GM12878 (cell line): ENCODE data around the gene CLDN6. TPM values are rescaled to one million over a fixed set of nuclear protein-coding genes. Genes with fewer than 3 reads are reported as not detected.
A peak's percentile ranks its signal among the peaks of the same experiment; 100 is the strongest.

Experiments used
- CBX3 ChIP-seq: fragments of 200-600 bp; sonication (generic); IDR thresholded peaks from 2 replicates; pipeline ENCODE4 v1.6.1; 2016; ENCODE audit warnings: low read depth, borderline replicate concordance
- CTCF ChIP-seq, 3 experiments: IDR thresholded peaks in 2 of 3; conservative IDR thresholded peaks in 1 of 3; 2 replicates each; pipeline ENCODE4 v1.5.1; 2011; ENCODE audit warnings: low read depth in 3 of 3, low read length in 3 of 3, mild to moderate bottlenecking in 3 of 3, control low read depth in 2 of 3, moderate library complexity in 2 of 3, inconsistent platforms in 1 of 3, mixed read lengths in 1 of 3; ENCODE audit not compliant: control insufficient read depth in 2 of 3, insufficient read depth in 1 of 3; ENCODE audit errors: extremely low read depth in 1 of 3
- DPF2 ChIP-seq: fragments of 450-650 bp; IDR thresholded peaks from 2 replicates; pipeline ENCODE4 v1.6.1; 2017; ENCODE audit warnings: mild to moderate bottlenecking
- EP300 ChIP-seq, 2 experiments: fragments of 150-350 bp in 1 of 2; IDR thresholded peaks; 2 replicates each; pipeline ENCODE4 v1.6.1; 2011 to 2012; ENCODE audit warnings: low read depth in 2 of 2, low read length in 2 of 2, borderline replicate concordance in 1 of 2, improper control_type of control experiment in 1 of 2, inconsistent platforms in 1 of 2; ENCODE audit not compliant: control insufficient read depth in 1 of 2
- ESRRA ChIP-seq: IDR thresholded peaks from 2 replicates; pipeline ENCODE4 v1.6.1; 2012; ENCODE audit warnings: mild to moderate bottlenecking, low read length, improper control_type of control experiment
- HCFC1 ChIP-seq: fragments of 150-350 bp; IDR thresholded peaks from 2 replicates; pipeline ENCODE4 v1.6.1; 2014; ENCODE audit warnings: low read length
- JUND ChIP-seq: IDR thresholded peaks from 2 replicates; pipeline ENCODE4 v1.6.1; 2012; ENCODE audit warnings: low read depth, mild to moderate bottlenecking, low read length, improper control_type of control experiment, moderate library complexity
- KAT2A ChIP-seq: conservative IDR thresholded peaks from 2 replicates; pipeline ENCODE4 v1.6.1; 2011; ENCODE audit warnings: low read depth, low read length; ENCODE audit not compliant: control insufficient read depth
- KLF5 ChIP-seq: fragments of 450-650 bp; IDR thresholded peaks from 2 replicates; pipeline ENCODE4 v1.6.1; 2014; ENCODE audit warnings: mild to moderate bottlenecking; ENCODE audit not compliant: partially characterized antibody
- LARP7 ChIP-seq: fragments of 450-650 bp; IDR thresholded peaks from 2 replicates; pipeline ENCODE4 v1.6.1; 2017; ENCODE audit warnings: mild to moderate bottlenecking
- MTA2 ChIP-seq: fragments of 450-650 bp; IDR thresholded peaks from 2 replicates; pipeline ENCODE4 v1.6.1; 2016; ENCODE audit warnings: low read depth, mild to moderate bottlenecking, moderate library complexity
- MTA3 ChIP-seq: IDR thresholded peaks from 2 replicates; pipeline ENCODE4 v1.6.1; 2012; ENCODE audit warnings: low read length, inconsistent platforms, borderline replicate concordance
- NR2C2 ChIP-seq: IDR thresholded peaks from 2 replicates; pipeline ENCODE4 v1.6.1; 2011; ENCODE audit warnings: borderline replicate concordance, low read depth; ENCODE audit not compliant: control insufficient read depth, insufficient read length
- NR2F1 ChIP-seq: fragments of 450-650 bp; conservative IDR thresholded peaks from 2 replicates; pipeline ENCODE4 v1.6.1; 2017; ENCODE audit warnings: mild to moderate bottlenecking
- POLR2AphosphoS2 ChIP-seq: IDR thresholded peaks from 2 replicates; pipeline ENCODE4 v1.6.1; 2011; ENCODE audit warnings: low read depth, mild to moderate bottlenecking, low read length, improper control_type of control experiment, moderate library complexity
- RB1 ChIP-seq: fragments of 450-650 bp; formaldehyde crosslinking; IDR thresholded peaks from 2 replicates; pipeline ENCODE4 v1.6.1; 2017; ENCODE audit warnings: mild to moderate bottlenecking, borderline replicate concordance
- RFX5 ChIP-seq: IDR thresholded peaks from 2 replicates; pipeline ENCODE4 v1.6.1; 2011; ENCODE audit warnings: low read depth, low read length, improper control_type of control experiment
- SREBF2 ChIP-seq: IDR thresholded peaks from 2 replicates; pipeline ENCODE4 v1.6.1; 2012; ENCODE audit warnings: mild to moderate bottlenecking, low read length
- STAT3 ChIP-seq: IDR thresholded peaks from 2 replicates; pipeline ENCODE4 v1.6.1; 2011; ENCODE audit warnings: low read depth, low read length, improper control_type of control experiment
- TARDBP ChIP-seq: IDR thresholded peaks from 2 replicates; pipeline ENCODE4 v1.6.1; 2016; ENCODE audit warnings: borderline replicate concordance
- TCF3 ChIP-seq: IDR thresholded peaks from 2 replicates; pipeline ENCODE4 v1.6.1; 2012; ENCODE audit warnings: low read depth, mild to moderate bottlenecking, low read length, borderline replicate concordance; ENCODE audit not compliant: insufficient read depth
- ZZZ3 ChIP-seq: IDR thresholded peaks from 2 replicates; pipeline ENCODE4 v1.6.1; 2011; ENCODE audit warnings: low read depth; ENCODE audit not compliant: control insufficient read depth, insufficient read length
- polyA plus RNA-seq, 11 experiments: library from polyadenylated mRNA; depleted of rRNA in 4 of 11; unstranded in 6 of 11; stranded (reverse) in 5 of 11; fragments of >200 nt; fragmentation: Nextera tagmentation in 4 of 11; fragmentation: Illumina TruSeq in 1 of 11; extraction: Ambion mirVana in 4 of 11; extraction: Trizol in 1 of 11; gene quantifications; 1 replicate in 1 of 11; 2 replicates in 10 of 11; pipeline versions ENCODE4 v1.2.1 to v1.2.3, GENCODE V29; 2011 to 2016; ENCODE audit warnings: inconsistent platforms in 2 of 11, missing spikeins in 2 of 11, low read depth in 1 of 11
- total RNA-seq, 4 experiments: library from RNA; depleted of rRNA in 3 of 4; stranded (reverse); fragments of >200 nt in 3 of 4; fragmentation: Illumina TruSeq in 1 of 4; extraction: Trizol in 1 of 4; gene quantifications; 2 replicates each; pipeline versions ENCODE4 v1.2.1 to v1.2.3, GENCODE V29; 2013 to 2021
- TF ChIP-seq, protein P1 (sequence below): fragments of 450-650 bp; IDR thresholded peaks from 2 replicates; pipeline ENCODE4 v1.6.1; 2017; ENCODE audit warnings: low read depth, mild to moderate bottlenecking, moderate library complexity
- TF ChIP-seq, protein P2 (sequence below): IDR thresholded peaks from 2 replicates; pipeline ENCODE4 v1.6.1; 2012; ENCODE audit warnings: low read depth, low read length, improper control_type of control experiment
- TF ChIP-seq, protein P3 (sequence below): IDR thresholded peaks from 2 replicates; pipeline ENCODE4 v1.6.1; 2011; ENCODE audit warnings: borderline replicate concordance, low read depth, mild to moderate bottlenecking, moderate library complexity, mixed read lengths, low read length; ENCODE audit not compliant: insufficient read depth; ENCODE audit errors: extremely low read length

The CLDN6 gene
- total and polyA plus RNA-seq, 10 of the 15 experiments (the other 5 are each of a cell fraction or from before 2014, with no cell fraction given): 0.15 to 0.26 (median 0.23) TPM; not detected in 7

- TF ChIP-seq, protein P1, sequence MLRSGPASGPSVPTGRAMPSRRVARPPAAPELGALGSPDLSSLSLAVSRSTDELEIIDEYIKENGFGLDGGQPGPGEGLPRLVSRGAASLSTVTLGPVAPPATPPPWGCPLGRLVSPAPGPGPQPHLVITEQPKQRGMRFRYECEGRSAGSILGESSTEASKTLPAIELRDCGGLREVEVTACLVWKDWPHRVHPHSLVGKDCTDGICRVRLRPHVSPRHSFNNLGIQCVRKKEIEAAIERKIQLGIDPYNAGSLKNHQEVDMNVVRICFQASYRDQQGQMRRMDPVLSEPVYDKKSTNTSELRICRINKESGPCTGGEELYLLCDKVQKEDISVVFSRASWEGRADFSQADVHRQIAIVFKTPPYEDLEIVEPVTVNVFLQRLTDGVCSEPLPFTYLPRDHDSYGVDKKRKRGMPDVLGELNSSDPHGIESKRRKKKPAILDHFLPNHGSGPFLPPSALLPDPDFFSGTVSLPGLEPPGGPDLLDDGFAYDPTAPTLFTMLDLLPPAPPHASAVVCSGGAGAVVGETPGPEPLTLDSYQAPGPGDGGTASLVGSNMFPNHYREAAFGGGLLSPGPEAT: peak; percentile 48; the same call in 1 of the 2 replicates
- TF ChIP-seq DPF2 (peak; percentile 53), NR2C2 (no peak), CBX3 (no peak), NR2F1 (peak; percentile 73; the same call in 1 of the 2 replicates), ESRRA (no peak), MTA3 (no peak), MTA2 (peak; percentile 25; the same call in 1 of the 2 replicates), CTCF (IDR thresholded peaks at IDR 0.05 in 2 of 3, conservative IDR thresholded peaks at IDR 0.05 in 1 of 3; ENCODE audit: control insufficient read depth in 2 of 3, extremely low read depth in 1 of 3, insufficient read depth in 1 of 3, low read depth in 3 of 3, low read length in 3 of 3) (no peak), TCF3 (no peak), RB1 (peak; percentile 99), ZZZ3 (no peak), STAT3 (no peak), TARDBP (no peak), LARP7 (peak; percentile 39; the same call in 1 of the 2 replicates), KAT2A (no peak), HCFC1 (no peak), SREBF2 (no peak), KLF5 (peak; percentile 25), EP300 (IDR thresholded peaks at IDR 0.05; ENCODE audit: borderline replicate concordance in 1 of 2, control insufficient read depth in 1 of 2, low read depth in 2 of 2, low read length in 2 of 2) (0 out of 4 replicates have a peak, but pooled peaks of 1 of the 2 experiments have one; percentile 7), POLR2AphosphoS2 (0 out of 2 replicates have a peak, but pooled peaks have one; percentile 44), JUND (0 out of 2 replicates have a peak, but pooled peaks have one; percentile 3), RFX5 (0 out of 2 replicates have a peak, but pooled peaks have one; percentile 41)
- TF ChIP-seq, protein P2, sequence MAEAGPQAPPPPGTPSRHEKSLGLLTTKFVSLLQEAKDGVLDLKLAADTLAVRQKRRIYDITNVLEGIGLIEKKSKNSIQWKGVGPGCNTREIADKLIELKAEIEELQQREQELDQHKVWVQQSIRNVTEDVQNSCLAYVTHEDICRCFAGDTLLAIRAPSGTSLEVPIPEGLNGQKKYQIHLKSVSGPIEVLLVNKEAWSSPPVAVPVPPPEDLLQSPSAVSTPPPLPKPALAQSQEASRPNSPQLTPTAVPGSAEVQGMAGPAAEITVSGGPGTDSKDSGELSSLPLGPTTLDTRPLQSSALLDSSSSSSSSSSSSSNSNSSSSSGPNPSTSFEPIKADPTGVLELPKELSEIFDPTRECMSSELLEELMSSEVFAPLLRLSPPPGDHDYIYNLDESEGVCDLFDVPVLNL: peak; percentile 86
- TF ChIP-seq, protein P3, sequence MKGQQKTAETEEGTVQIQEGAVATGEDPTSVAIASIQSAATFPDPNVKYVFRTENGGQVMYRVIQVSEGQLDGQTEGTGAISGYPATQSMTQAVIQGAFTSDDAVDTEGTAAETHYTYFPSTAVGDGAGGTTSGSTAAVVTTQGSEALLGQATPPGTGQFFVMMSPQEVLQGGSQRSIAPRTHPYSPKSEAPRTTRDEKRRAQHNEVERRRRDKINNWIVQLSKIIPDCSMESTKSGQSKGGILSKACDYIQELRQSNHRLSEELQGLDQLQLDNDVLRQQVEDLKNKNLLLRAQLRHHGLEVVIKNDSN: no peak
Measured at GRCh38 chr16:2968738-2969544, 49.0 kb downstream of the CLDN6 start, which contains the start of gene PAQR4 (continued).
